ENCODE measurements around the gene NLK.

GRCh38 chr17:28115046-28115445 is 72.6 kb downstream of the NLK start:
- TF ChIP-seq, protein P1, sequence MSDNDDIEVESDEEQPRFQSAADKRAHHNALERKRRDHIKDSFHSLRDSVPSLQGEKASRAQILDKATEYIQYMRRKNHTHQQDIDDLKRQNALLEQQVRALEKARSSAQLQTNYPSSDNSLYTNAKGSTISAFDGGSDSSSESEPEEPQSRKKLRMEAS (CRISPR knock-in tag; IDR thresholded peaks at IDR 0.05) = no peak
- TF ChIP-seq ATF1 (CRISPR knock-in tag; IDR thresholded peaks at IDR 0.05) (no peak), PRRX2 (CRISPR knock-in tag; IDR thresholded peaks at IDR 0.05) (no peak), CTCF (IDR thresholded peaks at IDR 0.05) (no peak), PRDM15 (CRISPR knock-in tag; IDR thresholded peaks at IDR 0.05) (no peak), NR2C2 (CRISPR knock-in tag; IDR thresholded peaks at IDR 0.05) (no peak), ATF6 (CRISPR knock-in tag; IDR thresholded peaks at IDR 0.05) (no peak), JUN (CRISPR knock-in tag; IDR thresholded peaks at IDR 0.05) (no peak), ZNF317 (CRISPR knock-in tag; IDR thresholded peaks at IDR 0.05; ENCODE audit: borderline replicate concordance, low read depth) (no peak), ZNF121 (CRISPR knock-in tag; IDR thresholded peaks at IDR 0.05) (no peak), SP1 (CRISPR knock-in tag; conservative IDR thresholded peaks at IDR 0.05) (no peak), NR3C1 (CRISPR knock-in tag; conservative IDR thresholded peaks at IDR 0.05; ENCODE audit: low read depth) (no peak)
